NCI-H524 treated with DMSO at 0.1 percent for 48 hours (cell line): ENCODE measurements around the gene HIBADH.

ENCODE experiments used
- DNase-seq: peaks from one replicate; lab custom pipeline; 2025; lab: John Stamatoyannopoulos, UW

HIBADH gene

DNA sequence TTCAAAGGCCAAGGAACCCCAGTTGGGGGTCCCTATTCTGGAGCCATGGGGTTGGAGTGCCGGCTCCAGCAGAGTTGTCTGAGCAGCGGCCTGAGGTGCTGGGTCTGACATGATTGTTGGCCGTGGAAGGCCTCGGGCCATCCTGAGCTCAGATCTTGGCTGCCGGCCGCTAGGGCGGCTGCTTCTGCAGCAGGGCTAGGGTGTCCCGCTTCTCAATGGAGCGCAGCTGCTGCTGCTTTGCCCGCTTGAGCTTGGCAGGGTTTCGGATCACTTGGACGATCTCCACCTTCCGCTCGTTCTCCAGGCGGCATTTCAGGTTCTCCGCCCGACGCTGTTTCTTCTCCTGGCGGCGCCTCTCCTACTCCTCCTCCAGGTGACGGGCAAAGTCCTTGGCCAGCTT, 171.1 kb downstream of the HIBADH start:
- no peak for DNase-seq

DNA sequence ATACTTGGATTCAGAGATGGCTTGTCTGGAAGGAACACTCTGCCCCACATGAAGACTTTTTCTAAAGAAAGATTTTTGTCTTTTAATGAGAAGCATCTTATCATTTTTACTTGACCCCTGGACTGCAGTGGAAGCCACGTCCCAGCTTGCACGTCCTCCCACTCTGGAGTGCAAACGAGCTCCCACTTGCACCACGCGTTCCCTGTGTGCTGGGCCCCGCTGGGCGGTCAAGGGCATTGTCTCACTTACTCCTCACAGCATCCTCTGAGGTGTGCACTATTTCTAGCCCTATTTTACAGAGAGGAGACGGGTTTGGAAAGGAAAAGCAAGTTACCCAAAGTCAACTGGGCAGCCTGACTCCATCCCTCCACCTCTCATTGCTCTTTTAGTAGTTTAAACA, 175.2 kb downstream of the HIBADH start:
- DNase-seq, result no peak

DNA sequence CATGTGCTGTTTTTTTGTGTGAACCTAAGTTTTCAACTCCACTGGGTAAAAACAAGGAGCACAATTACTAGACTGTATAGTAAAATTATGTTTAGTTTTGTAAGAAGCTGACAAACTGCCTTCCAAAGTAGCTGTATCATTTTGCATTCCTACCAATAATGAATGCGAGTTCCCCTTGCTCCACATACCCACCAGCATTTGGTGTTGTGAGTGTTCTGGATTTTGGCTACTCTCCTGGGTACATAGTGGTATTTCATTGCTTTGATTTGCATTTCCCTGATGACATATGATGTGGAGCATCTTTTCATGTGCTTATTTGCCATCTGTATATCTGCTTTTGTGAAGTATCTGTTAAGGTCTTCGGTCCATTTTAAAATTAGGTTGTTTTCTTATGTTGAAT, 178.2 kb downstream of the HIBADH start:
- no peak for DNase-seq

DNA sequence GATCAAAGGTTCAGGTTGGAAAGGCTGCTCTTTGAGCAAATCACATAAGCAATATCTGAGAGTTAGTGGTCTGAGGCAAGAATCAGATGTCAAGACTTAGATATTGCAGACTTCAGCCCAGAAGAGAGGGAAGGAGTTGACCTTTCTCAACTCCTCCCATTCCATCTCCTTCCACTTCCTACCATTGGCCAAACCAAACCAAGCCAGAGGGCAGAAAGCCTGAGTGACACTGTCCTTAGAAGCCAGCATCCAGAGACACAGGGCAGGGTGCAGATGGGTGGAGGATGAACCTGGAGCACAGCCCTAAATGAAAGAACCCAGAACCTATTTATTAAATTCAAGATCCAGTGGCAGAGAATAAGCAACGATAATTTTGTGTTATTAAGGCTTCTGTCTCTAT, 180.5 kb downstream of the HIBADH start:
- no peak for DNase-seq

DNA sequence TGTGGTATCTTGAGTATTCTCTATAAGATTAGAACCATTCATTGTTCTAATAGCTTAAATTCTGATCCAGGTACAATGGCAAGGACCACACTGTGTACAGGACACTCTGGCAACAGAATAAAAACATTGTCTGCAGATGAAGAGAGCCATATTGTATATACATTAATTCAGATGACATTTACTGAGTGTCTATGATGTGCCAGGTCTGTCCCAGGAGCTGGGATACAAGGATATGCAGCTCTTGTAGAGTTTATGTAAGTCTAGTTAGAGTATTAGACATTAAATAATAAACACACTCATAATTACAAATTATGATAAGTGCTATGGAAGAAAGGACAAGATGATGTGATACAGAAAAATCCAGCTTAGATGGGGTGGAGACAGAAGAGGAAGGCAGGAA, 184.1 kb downstream of the HIBADH start:
- DNase-seq, result no peak

DNA sequence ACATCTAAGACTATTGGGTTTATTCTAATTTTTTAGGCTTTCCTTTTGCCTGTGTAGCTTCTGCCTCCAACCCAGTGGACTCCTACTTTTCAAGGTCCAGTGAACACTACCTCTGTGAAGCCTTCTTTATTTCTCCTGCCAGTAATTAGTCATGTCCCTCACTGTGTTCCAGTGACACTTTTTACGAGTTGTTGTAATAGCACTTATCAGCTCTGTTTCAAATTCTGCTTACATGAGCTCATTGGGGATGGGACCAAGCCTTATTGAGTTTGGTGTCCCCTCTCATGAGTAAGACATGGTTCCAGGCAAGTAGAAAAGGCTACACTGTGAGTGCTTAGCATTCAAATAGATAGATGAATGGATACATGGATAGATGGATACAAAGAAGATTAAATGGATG, 184.6 kb downstream of the HIBADH start:
- DNase-seq, result no peak

DNA sequence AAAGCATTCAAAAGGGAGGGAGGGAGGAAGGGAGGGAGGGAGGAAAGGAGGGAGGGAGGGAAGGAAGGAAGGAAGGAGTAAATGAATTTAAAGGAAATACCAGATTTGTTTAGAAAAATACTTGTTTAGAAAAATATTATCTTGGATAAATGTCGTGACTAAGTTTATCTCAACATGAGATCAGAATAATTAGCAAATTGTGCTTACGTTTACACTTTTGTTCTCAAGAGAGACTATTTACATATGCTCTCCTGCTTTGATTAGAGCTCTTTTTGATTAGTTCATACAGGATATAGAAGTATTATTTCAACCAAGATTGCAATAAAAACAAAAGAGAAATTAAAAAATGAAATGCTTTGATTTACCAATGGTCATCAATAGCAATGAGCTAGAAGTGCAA, 186.2 kb downstream of the HIBADH start:
- DNase-seq, result no peak
